HL-60/S4 treated with retinoic acid at 250 ng/mL for 4 days and 3 days (cell line): ENCODE data around the gene NXPH1.

Experiments
- in situ Hi-C: fragments of 300-500 bp; cut with MboI; formaldehyde crosslinking; loops from 2 replicates; pipeline ENCODE4 v1.7.0; 2022; ENCODE audit warnings: low sequenced_read_pairs

Gene NXPH1

DNA sequence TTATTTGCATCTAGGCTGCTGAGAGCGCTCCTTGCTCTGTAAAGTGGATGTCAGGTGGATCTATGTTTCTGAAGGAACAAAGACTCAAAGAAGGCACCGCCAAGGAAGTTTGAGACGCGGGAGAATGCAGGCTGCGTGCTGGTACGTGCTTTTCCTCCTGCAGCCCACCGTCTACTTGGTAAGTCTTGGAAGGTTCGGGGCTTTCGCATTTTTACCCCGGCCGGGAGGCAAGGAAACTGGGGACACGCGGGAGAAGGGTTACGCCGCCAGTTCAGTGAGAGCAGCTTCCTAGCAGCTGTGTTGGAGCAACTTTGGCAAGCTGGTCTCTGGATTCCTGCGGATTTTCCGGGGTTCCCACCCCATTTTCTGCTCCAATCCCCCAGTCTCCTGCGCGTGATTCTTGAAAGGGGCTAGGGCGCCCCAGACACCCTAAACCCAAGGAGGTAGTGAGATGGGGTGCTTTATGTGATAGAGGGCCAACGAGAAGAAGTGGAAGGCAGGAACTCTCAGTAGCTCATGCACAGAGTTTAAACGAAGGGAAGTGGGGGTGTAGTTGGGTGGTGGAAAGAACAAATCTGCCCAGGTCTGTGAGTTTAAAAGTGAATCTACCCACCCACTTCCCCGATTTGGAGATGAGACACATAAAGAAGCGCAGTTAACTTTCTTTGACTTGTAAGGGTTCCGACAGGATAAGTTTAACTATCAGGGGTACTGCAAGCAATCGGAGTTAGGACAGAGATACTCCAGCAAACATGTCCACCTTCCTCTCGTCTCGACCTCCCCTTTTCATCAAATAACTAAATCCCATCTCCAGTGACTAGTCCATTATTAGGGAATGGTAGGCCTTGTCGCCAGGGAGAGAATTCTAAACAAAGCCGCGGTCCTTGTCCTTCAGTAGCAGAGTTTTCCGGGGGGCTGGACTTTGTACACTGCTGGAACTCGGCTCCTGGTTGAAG, 2.5 kb downstream of the NXPH1 start:
- in situ Hi-C loops: no loop called here

DNA sequence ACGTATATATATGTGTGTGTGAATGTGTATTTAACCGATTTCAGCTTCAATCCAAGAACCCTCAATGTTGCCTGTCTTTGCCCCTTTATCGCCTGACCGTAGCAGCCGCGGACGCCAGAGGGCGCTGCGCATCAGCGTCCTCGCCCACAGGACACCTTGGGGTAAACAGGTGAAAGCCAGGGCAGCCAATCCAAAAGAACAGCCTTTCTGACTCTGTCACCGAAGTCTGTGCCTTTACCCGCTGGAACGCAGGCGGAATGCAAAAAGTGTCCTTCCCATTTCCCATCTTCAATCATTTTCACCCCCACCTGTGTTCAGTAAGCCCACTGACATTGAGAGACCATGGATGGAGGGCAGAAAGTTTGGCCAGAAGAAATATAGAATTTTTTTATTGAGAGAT, 3.6 kb downstream of the NXPH1 start:
- in situ Hi-C loops: no loop called here

GRCh38 chr7:8437606-8438005, 4.2 kb downstream of the NXPH1 start:
- in situ Hi-C loops: no loop called here

- in situ Hi-C loops: no loop called here
Measured at GRCh38 chr7:8440670-8441069, 7.3 kb downstream of the NXPH1 start.

DNA sequence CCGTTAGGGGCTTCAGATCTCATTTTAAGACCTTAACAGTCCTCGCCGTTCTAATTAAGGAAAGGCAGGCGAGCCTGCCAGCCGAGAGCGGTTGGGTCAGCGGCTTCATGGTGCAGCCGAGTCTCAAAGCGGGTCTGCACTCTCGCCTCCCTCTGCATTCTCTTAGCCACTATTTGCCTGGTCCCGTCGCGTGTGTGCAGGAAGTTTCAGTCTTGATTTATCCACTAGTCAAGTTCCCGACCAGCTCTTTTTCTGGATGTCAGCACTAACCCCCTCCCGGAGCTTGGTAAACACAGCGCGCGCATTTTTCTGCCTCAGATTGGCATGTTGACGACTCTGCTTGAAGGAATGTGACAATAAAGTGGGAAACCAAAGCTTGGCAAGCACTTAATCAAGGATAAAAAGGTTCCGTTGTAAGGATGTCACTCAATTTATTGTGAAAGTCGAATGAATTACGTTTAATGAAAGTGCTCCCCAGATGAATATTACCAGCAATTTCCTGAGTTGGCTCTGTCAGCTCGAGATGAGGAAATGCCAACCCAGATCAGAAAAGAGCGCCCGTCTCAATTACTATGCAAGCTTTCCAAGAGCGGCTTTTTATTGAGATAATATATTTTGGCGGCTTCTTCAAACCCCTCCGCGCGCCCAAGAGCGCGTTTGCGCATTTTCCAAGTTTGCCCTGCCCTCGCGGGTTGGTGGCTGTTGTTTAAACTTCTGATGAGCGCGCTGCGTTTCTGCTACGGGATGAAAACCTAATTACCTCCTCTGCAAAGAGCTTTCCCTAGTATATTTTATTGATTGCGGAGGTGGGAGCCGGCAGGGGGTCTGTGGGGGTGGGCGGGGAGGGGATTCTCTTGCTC, 7.9 kb downstream of the NXPH1 start:
- in situ Hi-C loops: no loop called here

GRCh38 chr7:8442051-8442813, 8.8 kb downstream of the NXPH1 start:
- in situ Hi-C loops: no loop called here

DNA sequence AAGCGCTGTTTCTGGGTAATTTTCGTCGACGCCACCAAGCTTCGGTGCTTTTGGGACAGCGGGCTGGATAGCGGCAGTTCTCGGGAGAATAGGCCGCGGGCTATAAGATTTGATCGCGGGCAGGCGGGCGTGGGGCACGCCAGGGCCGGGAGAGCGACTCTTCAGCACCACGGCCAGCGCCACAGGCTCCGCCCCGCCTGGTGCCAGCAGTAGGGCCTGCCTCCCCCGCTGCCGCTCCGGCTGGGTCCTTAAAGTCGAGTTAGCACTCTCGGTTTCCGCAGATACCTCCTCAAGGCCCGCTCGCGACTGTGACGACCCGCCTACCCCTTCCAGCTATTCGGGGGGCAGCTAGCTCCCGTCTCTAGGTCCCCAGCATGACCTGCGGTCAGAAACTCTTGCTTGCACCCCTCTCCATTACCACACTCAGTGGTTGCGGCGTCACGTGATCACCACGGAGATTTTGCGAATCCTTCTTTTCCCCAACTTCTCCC, 9.4 kb downstream of the NXPH1 start:
- in situ Hi-C loops: no loop called here

GRCh38 chr7:8443576-8444467, 10.4 kb downstream of the NXPH1 start:
- in situ Hi-C loops: no loop called here

DNA sequence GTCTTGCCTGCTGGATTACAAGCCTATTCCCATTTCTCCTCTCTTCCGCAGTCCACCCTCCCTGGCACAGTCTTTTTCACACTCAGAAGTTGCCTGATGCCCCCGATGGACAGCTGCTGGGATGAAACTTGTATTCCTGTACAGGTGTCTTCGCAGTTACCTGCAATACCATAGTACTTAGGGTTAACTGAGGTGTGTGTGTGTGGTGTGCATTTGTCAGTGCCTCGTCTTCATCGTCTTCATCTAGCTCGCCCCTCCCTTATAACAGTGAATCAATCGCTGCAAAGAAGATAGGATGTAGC, 11.0 kb downstream of the NXPH1 start:
- in situ Hi-C loops: no loop called here

GRCh38 chr7:8453535-8453934, 20.1 kb downstream of the NXPH1 start:
- in situ Hi-C loops: no loop called here

DNA sequence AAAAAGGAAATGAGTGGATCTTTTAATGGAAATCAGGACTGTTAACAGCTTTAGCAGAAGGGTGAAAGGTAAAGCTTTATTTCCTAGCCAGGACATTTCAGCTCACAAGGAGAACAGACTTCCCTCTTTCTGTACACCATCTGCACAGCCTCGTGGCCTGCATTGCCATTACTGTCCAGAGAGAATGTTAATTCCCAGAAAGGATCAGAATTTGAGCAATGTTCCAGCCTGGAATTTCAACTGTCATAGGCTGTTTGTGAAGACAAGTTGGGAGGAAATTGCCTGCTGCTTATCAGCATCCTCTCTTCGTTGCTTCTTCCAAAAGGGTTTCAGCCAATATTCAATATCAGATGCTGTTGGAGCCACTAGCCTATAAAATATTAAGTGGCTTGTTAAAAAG, 22.0 kb downstream of the NXPH1 start:
- in situ Hi-C loops: no loop called here

DNA sequence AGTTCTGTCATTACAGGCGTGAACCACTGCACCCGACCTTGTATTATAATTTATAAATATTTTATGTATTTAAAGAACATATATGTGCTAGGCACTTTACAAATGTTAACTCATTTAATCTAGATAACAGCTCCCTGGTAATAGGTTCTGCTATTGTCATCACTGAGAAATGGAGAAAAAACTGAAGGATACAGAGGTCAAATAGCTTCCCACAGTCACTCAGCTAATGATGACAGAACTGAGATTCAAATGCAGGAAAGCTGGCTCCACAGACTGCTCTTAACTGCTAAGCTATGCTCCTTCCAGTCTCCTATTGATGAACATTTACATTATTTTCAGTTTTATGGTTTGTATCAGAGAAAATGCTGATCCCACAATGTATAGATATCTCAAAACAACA, 28.9 kb downstream of the NXPH1 start:
- in situ Hi-C loops: no loop called here

DNA sequence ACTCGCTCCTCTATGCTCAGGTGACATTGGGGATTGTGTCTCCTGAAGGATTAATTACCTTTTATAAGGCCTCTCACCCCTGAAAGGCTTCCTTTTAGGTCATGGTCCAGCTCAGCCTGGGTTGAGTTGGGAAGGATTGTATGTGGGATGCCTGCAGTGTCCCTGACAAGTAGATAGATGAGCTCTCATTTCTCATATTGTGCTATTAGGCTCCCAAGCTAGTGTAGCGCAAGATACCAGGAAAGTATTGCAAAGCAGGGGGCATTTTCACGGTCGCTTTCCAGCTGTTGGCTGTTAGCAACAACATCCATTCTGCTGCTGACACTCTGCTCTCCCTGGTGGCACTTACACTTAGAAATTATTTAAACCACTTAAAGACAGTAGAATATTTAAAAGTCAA, 31.9 kb downstream of the NXPH1 start:
- in situ Hi-C loops: no loop called here

- in situ Hi-C loops: no loop called here
Measured at GRCh38 chr7:8480527-8480926, 47.1 kb downstream of the NXPH1 start.

DNA sequence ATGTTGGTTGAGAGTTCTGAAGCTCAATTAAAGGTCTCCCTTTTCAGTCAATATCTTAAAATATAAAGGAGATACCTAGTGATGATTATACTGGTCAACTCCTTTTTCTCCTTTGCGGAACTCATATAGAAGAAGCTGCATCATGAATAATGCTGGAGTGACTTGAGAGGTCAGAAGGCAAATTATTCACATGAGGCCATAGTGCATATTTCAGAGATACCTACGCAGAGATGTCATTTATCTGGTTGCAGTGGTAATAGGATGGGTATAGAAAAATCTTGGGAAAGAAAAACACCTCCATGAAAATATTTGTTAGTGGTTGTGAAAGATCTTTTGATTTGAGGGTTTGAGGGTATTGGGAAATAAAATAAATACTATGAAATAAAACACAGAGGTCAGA, 47.7 kb downstream of the NXPH1 start:
- in situ Hi-C loops: no loop called here

DNA sequence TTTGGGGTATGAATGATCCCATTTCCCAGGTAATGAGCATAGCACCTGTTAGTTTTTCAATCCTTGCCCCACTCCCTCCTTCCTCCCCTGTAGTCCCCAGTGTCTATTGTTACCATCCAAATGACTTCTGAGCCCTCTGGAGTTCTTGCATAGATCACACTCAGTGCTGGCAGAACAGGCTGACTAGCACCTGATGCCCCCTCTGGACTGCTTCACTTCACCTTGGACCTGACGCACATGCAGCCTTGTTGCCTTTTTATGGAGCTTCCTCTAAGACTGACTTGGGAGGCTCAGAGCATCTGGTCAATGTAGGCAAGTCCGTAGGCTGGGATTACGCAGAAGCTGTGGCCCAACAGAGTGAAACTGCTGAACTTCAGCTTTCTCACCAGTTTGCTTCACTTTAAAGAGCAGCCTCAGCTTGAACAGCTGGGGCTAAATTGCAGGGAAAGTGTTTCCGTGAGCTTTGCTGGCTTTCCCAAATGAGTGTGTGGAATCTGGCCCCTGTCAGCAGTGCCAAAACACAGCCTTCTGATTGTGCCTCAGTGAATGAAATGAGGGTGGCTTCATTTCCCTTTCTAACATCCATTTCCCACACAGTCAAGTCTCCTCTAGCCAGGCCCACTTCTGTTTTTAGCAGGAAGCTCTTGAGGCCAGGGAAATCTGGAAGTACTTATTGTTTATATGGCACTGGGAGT, 48.5 kb downstream of the NXPH1 start:
- in situ Hi-C loops: no loop called here

- in situ Hi-C loops: no loop called here
Measured at GRCh38 chr7:8490391-8491045, 57.1 kb downstream of the NXPH1 start.

GRCh38 chr7:8491106-8491505, 57.7 kb downstream of the NXPH1 start:
- in situ Hi-C loops: no loop called here
